ENCODE measurements around the gene MPG.

MPG gene

GRCh38 chr16:118857-119256, 40.8 kb downstream of the MPG start:
- TF ChIP-seq FOXP2 (optimal IDR thresholded peaks at IDR 0.05; ENCODE audit: borderline replicate concordance, extremely low read depth, extremely low read length, insufficient read depth) (no peak), POLR2AphosphoS5 (IDR thresholded peaks at IDR 0.05; ENCODE audit: low read depth, low read length) (no peak), TAF1 (IDR thresholded peaks at IDR 0.05; ENCODE audit: borderline replicate concordance, insufficient read depth, low read length) (no peak), SIN3A (IDR thresholded peaks at IDR 0.05; ENCODE audit: borderline replicate concordance, insufficient read depth, low read length) (no peak)
- TF ChIP-seq, protein P1, sequence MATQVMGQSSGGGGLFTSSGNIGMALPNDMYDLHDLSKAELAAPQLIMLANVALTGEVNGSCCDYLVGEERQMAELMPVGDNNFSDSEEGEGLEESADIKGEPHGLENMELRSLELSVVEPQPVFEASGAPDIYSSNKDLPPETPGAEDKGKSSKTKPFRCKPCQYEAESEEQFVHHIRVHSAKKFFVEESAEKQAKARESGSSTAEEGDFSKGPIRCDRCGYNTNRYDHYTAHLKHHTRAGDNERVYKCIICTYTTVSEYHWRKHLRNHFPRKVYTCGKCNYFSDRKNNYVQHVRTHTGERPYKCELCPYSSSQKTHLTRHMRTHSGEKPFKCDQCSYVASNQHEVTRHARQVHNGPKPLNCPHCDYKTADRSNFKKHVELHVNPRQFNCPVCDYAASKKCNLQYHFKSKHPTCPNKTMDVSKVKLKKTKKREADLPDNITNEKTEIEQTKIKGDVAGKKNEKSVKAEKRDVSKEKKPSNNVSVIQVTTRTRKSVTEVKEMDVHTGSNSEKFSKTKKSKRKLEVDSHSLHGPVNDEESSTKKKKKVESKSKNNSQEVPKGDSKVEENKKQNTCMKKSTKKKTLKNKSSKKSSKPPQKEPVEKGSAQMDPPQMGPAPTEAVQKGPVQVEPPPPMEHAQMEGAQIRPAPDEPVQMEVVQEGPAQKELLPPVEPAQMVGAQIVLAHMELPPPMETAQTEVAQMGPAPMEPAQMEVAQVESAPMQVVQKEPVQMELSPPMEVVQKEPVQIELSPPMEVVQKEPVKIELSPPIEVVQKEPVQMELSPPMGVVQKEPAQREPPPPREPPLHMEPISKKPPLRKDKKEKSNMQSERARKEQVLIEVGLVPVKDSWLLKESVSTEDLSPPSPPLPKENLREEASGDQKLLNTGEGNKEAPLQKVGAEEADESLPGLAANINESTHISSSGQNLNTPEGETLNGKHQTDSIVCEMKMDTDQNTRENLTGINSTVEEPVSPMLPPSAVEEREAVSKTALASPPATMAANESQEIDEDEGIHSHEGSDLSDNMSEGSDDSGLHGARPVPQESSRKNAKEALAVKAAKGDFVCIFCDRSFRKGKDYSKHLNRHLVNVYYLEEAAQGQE (IDR thresholded peaks at IDR 0.05; ENCODE audit: insufficient read depth in 1 of 2, low read depth in 2 of 2, low read length in 2 of 2): no peak

DNA sequence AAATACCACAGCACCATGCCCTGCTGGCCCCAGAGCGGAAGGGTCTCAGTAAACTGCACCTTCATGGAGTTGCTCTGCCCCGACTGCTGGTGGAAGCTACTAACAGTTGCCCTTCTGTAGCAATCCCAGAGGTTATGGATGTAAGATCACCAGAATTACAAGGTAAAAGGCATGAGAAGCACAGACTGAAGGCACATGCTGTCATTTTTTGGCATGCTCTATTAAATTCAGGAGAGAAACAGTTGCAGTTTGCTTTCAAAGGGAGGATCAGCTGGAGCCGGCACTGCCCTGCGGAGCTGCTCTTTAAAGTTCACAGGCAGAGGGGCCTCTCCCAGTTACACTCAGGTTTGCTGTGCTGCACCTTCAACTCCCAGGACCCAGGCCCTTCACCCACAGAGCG, 41.3 kb downstream of the MPG start:
- no peak for TF ChIP-seq SIN3A (IDR thresholded peaks at IDR 0.05; ENCODE audit: borderline replicate concordance, insufficient read depth, low read length)
- TF ChIP-seq, protein P1 (IDR thresholded peaks at IDR 0.05; ENCODE audit: insufficient read depth in 1 of 2, low read depth in 2 of 2, low read length in 2 of 2): no peak
- no peak for TF ChIP-seq TAF1 (IDR thresholded peaks at IDR 0.05; ENCODE audit: borderline replicate concordance, insufficient read depth, low read length)
- TF ChIP-seq FOXP2 (optimal IDR thresholded peaks at IDR 0.05; ENCODE audit: borderline replicate concordance, extremely low read depth, extremely low read length, insufficient read depth): no peak
- no peak for TF ChIP-seq POLR2AphosphoS5 (IDR thresholded peaks at IDR 0.05; ENCODE audit: low read depth, low read length)

DNA sequence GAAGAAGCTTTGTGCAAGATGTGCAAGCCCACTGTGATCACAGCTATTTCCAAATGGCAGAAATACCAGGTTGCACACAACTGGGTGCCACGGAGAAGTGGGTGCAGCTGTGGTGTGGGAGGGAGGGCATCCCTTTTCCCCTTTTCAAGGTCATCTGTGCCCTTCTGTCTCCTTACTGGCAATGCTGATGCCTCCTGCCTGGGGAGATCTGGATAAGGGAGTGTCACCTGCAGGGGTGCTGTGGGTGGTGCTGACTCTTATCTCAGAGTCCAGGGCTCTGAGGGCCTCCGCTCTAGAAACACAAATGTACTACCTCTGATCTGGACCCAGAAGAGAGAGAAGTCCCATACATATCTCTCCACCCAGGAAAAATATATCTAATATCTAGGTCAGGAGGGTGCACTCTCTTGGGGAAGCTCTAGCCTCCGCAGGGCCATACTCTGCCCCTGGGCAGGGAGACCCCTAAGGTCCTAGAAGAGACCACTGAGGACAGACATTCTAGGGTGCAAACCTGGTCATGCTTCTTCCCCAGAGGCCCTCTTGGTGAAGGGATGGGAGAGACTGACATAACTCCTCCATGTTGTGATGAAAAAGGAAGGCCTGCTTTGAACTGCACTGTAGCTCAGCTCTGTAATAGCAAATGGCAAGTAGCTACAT, 41.9 kb downstream of the MPG start:
- TF ChIP-seq, protein P1 (IDR thresholded peaks at IDR 0.05; ENCODE audit: insufficient read depth in 1 of 2, low read depth in 2 of 2, low read length in 2 of 2): no peak
- TF ChIP-seq TAF1 (IDR thresholded peaks at IDR 0.05; ENCODE audit: borderline replicate concordance, insufficient read depth, low read length) (no peak), FOXP2 (optimal IDR thresholded peaks at IDR 0.05; ENCODE audit: borderline replicate concordance, extremely low read depth, extremely low read length, insufficient read depth) (no peak), SIN3A (IDR thresholded peaks at IDR 0.05; ENCODE audit: borderline replicate concordance, insufficient read depth, low read length) (no peak), POLR2AphosphoS5 (IDR thresholded peaks at IDR 0.05; ENCODE audit: low read depth, low read length) (no peak)

DNA sequence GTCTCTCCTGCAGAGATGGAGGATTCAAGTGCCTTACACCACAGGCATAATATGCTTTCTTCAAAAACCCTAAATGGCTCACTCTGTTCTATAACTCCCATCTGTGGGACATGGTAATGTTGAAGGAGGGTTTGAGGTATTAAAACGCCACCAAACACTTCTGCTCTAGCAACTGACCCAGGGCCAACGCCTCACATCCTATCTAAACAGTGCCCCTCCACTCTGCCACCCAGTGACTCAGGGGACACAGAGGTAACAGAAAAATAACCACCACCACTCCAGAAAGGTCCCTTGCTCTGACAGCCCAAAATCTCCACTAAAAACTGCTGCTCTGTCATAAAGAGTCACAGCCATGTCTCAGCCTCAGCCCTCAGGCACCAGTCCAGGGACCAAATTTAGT, 42.7 kb downstream of the MPG start:
- TF ChIP-seq, protein P1 (IDR thresholded peaks at IDR 0.05; ENCODE audit: insufficient read depth in 1 of 2, low read depth in 2 of 2, low read length in 2 of 2): no peak
- TF ChIP-seq POLR2AphosphoS5 (IDR thresholded peaks at IDR 0.05; ENCODE audit: low read depth, low read length) (no peak), FOXP2 (optimal IDR thresholded peaks at IDR 0.05; ENCODE audit: borderline replicate concordance, extremely low read depth, extremely low read length, insufficient read depth) (no peak), SIN3A (IDR thresholded peaks at IDR 0.05; ENCODE audit: borderline replicate concordance, insufficient read depth, low read length) (no peak), TAF1 (IDR thresholded peaks at IDR 0.05; ENCODE audit: borderline replicate concordance, insufficient read depth, low read length) (no peak)

All from PFSK-1 (cell line).